ENCODE data around the gene GCSAM.

The GCSAM gene

GRCh38 chr3:112132975-112133448, at the start of gene GCSAM:
Gene GCSAM (minus strand): TSS chr3:112133248. CDS start chr3:112133120, 128 bp downstream.
- Histone ChIP-seq H3K4me3 (ENCODE audit: low read depth, low read length, poor library complexity, severe bottlenecking) (peak within 1 kb of the TSS; percentile 90), H2AFZ (ENCODE audit: low read length) (no peak within 1 kb of the TSS), H3K27ac (ENCODE audit: low read depth, low read length, poor library complexity, severe bottlenecking) (peak within 1 kb of the TSS; percentile 94), H3K9me2 (ENCODE audit: low read depth, low read length) (no peaks in the 10 kb centered on the region), H3K4me2 (ENCODE audit: low read length) (peak within 1 kb of the TSS; percentile 90), H3K36me3 (ENCODE audit: insufficient read depth, low read length) (peaks cover 27% of the 10 kb centered on the region), H3K9me3 (ENCODE audit: low read length) (no peaks in the 10 kb centered on the region), H3K79me2 (ENCODE audit: insufficient read depth, low read length) (peaks cover 34% of the 10 kb centered on the region), H4K20me1 (ENCODE audit: insufficient read depth, low read length) (no peaks in the 10 kb centered on the region), H3K9ac (ENCODE audit: low read length) (peak within 1 kb of the TSS; percentile 96), H3K27me3 (ENCODE audit: insufficient read depth, low read length) (no peaks in the 10 kb centered on the region), H3F3A (ENCODE audit: insufficient read depth, low read length) (peaks cover 14% of the 10 kb centered on the region), H3K4me1 (ENCODE audit: insufficient read depth, low read length, severe bottlenecking) (peaks cover 78% of the 10 kb centered on the region)
- no peak for TF ChIP-seq CTCF (IDR thresholded peaks at IDR 0.05; ENCODE audit: low read length)
- TF ChIP-seq EZH2 (IDR thresholded peaks at IDR 0.05; ENCODE audit: borderline replicate concordance, low read length): no peak

GRCh38 chr3:112175646-112176045, 42.6 kb upstream of the GCSAM start:
- TF ChIP-seq EZH2 (IDR thresholded peaks at IDR 0.05; ENCODE audit: borderline replicate concordance, low read length): no peak
- TF ChIP-seq CTCF (IDR thresholded peaks at IDR 0.05; ENCODE audit: low read length): no peak
- Histone ChIP-seq H3K79me2 (ENCODE audit: insufficient read depth, low read length) (no peaks in the 10 kb centered on the region), H3K4me1 (ENCODE audit: insufficient read depth, low read length, severe bottlenecking) (no peaks in the 10 kb centered on the region), H3K36me3 (ENCODE audit: insufficient read depth, low read length) (no peaks in the 10 kb centered on the region), H3K9me2 (ENCODE audit: low read depth, low read length) (no peaks in the 10 kb centered on the region), H4K20me1 (ENCODE audit: insufficient read depth, low read length) (no peaks in the 10 kb centered on the region), H2AFZ (ENCODE audit: low read length) (no peak overlapping the region), H3K9ac (ENCODE audit: low read length) (no peak overlapping the region), H3F3A (ENCODE audit: insufficient read depth, low read length) (no peaks in the 10 kb centered on the region), H3K27me3 (ENCODE audit: insufficient read depth, low read length) (no peaks in the 10 kb centered on the region), H3K4me2 (ENCODE audit: low read length) (no peak overlapping the region), H3K9me3 (ENCODE audit: low read length) (no peaks in the 10 kb centered on the region), H3K27ac (ENCODE audit: low read depth, low read length, poor library complexity, severe bottlenecking) (no peak overlapping the region), H3K4me3 (ENCODE audit: low read depth, low read length, poor library complexity, severe bottlenecking) (no peak overlapping the region)

GRCh38 chr3:112175037-112175436, 42.0 kb upstream of the GCSAM start:
- Histone ChIP-seq H2AFZ (ENCODE audit: low read length) (no peak overlapping the region), H3K4me2 (ENCODE audit: low read length) (no peak overlapping the region), H3K4me3 (ENCODE audit: low read depth, low read length, poor library complexity, severe bottlenecking) (no peak overlapping the region), H3K9me2 (ENCODE audit: low read depth, low read length) (no peaks in the 10 kb centered on the region), H3K9me3 (ENCODE audit: low read length) (no peaks in the 10 kb centered on the region), H3K9ac (ENCODE audit: low read length) (no peak overlapping the region), H3K79me2 (ENCODE audit: insufficient read depth, low read length) (no peaks in the 10 kb centered on the region), H3F3A (ENCODE audit: insufficient read depth, low read length) (no peaks in the 10 kb centered on the region), H3K4me1 (ENCODE audit: insufficient read depth, low read length, severe bottlenecking) (no peaks in the 10 kb centered on the region), H3K36me3 (ENCODE audit: insufficient read depth, low read length) (no peaks in the 10 kb centered on the region), H3K27me3 (ENCODE audit: insufficient read depth, low read length) (no peaks in the 10 kb centered on the region), H3K27ac (ENCODE audit: low read depth, low read length, poor library complexity, severe bottlenecking) (no peak overlapping the region), H4K20me1 (ENCODE audit: insufficient read depth, low read length) (no peaks in the 10 kb centered on the region)
- TF ChIP-seq CTCF (IDR thresholded peaks at IDR 0.05; ENCODE audit: low read length) (no peak), EZH2 (IDR thresholded peaks at IDR 0.05; ENCODE audit: borderline replicate concordance, low read length) (no peak)

All from OCI-LY1 (cell line).